Breast epithelium (tissue), 4 donors: Measurements from ENCODE around the gene TGFB2. TPM values are rescaled to one million over a fixed set of nuclear protein-coding genes. Genes with fewer than 3 reads are reported as not detected.

Source experiments
- DNase-seq, 2 donors: peaks; one replicate each; pipeline ENCODE4 v3.0.0-alpha.2; 2019; ENCODE audit warnings: low spot score in 2 of 2
- H3K27ac ChIP-seq, 2 donors: fragments of 200-600 bp; sonication (generic) in 1 of 2; one replicate each; pipeline ENCODE4 v1.5.1; 2016 to 2019; ENCODE audit warnings: mild to moderate bottlenecking in 1 of 2
- H3K27me3 ChIP-seq, 2 donors: fragments of 200-600 bp; sonication (generic) in 1 of 2; one replicate each; pipeline versions ENCODE4 v1.5.1 to v1.6.0; 2017 to 2019; ENCODE audit warnings: control low read depth in 1 of 2, mild to moderate bottlenecking in 1 of 2
- H3K36me3 ChIP-seq: fragments of 200-600 bp; one replicate; pipeline ENCODE4 v1.5.1; 2019
- H3K4me1 ChIP-seq, 2 donors: fragments of 200-600 bp; sonication (generic); one replicate each; pipeline ENCODE4 v1.5.1; 2016 to 2019; ENCODE audit warnings: control low read depth in 1 of 2
- H3K4me3 ChIP-seq, 3 donors: fragments of 200-600 bp; sonication (generic); 1 replicate in 2 of 3; 2 replicates in 1 of 3; pipeline ENCODE4 v1.5.1; 2016 to 2019; ENCODE audit warnings: mild to moderate bottlenecking in 3 of 3, moderate library complexity in 2 of 3
- H3K9me3 ChIP-seq, 2 donors: fragments of 200-600 bp; sonication (generic) in 1 of 2; one replicate each; pipeline ENCODE4 v1.5.1; 2016 to 2019; ENCODE audit warnings: control low read depth in 1 of 2
- POLR2A ChIP-seq: fragments of 450-650 bp; IDR thresholded peaks from one replicate; pipeline ENCODE4 v1.6.1; 2016; ENCODE audit warnings: antibody characterized with exemption, mild to moderate bottlenecking, moderate library complexity
- POLR2AphosphoS5 ChIP-seq, 3 donors: sonication (generic); formaldehyde crosslinking; IDR thresholded peaks; one replicate each; pipeline ENCODE4 v1.6.1; 2017; ENCODE audit warnings: antibody characterized with exemption in 3 of 3
- intact Hi-C: fragments of 100-400 bp; cut with DNase I; formaldehyde crosslinking; loops from one replicate; pipeline ENCODE4 v1.15.1; 2023; ENCODE audit warnings: low total_unique reads
- total RNA-seq, 3 donors: library from RNA; depleted of rRNA; stranded (reverse); fragments of >200 nt; gene quantifications; one replicate each; pipeline ENCODE4 v1.1.0, GENCODE V29; 2016
- TF ChIP-seq, protein P1 (sequence below), 3 donors: fragments of 450-650 bp; IDR thresholded peaks; one replicate each; pipeline ENCODE4 v1.5.1; 2016 to 2017; ENCODE audit warnings: antibody characterized with exemption in 3 of 3, mild to moderate bottlenecking in 3 of 3, moderate library complexity in 3 of 3

The TGFB2 gene
- total RNA-seq, 3 donors from 2014 or later: 1.6 to 10.2 (median 9.5) TPM

DNA sequence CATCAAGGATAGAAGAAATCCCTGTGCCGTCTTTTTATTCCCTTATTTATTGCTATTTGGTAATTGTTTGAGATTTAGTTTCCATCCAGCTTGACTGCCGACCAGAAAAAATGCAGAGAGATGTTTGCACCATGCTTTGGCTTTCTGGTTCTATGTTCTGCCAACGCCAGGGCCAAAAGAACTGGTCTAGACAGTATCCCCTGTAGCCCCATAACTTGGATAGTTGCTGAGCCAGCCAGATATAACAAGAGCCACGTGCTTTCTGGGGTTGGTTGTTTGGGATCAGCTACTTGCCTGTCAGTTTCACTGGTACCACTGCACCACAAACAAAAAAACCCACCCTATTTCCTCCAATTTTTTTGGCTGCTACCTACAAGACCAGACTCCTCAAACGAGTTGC is 99.0 kb downstream of the TGFB2 start:
- H3K4me1 ChIP-seq: no peaks in the 10 kb centered on the region
- H3K27me3 ChIP-seq: no peaks in the 10 kb centered on the region
- H3K27ac ChIP-seq: no peak overlapping the region
- no peak for DNase-seq
- no peak overlapping the region for H3K4me3 ChIP-seq
- no peaks in the 10 kb centered on the region for H3K36me3 ChIP-seq
- TF ChIP-seq POLR2A (no peak), POLR2AphosphoS5 (IDR thresholded peaks at IDR 0.05) (no peak)
- TF ChIP-seq, protein P1, sequence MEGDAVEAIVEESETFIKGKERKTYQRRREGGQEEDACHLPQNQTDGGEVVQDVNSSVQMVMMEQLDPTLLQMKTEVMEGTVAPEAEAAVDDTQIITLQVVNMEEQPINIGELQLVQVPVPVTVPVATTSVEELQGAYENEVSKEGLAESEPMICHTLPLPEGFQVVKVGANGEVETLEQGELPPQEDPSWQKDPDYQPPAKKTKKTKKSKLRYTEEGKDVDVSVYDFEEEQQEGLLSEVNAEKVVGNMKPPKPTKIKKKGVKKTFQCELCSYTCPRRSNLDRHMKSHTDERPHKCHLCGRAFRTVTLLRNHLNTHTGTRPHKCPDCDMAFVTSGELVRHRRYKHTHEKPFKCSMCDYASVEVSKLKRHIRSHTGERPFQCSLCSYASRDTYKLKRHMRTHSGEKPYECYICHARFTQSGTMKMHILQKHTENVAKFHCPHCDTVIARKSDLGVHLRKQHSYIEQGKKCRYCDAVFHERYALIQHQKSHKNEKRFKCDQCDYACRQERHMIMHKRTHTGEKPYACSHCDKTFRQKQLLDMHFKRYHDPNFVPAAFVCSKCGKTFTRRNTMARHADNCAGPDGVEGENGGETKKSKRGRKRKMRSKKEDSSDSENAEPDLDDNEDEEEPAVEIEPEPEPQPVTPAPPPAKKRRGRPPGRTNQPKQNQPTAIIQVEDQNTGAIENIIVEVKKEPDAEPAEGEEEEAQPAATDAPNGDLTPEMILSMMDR (IDR thresholded peaks at IDR 0.05): no peak
- intact Hi-C loops: no loop called here
- H3K9me3 ChIP-seq: no peaks in the 10 kb centered on the region

DNA sequence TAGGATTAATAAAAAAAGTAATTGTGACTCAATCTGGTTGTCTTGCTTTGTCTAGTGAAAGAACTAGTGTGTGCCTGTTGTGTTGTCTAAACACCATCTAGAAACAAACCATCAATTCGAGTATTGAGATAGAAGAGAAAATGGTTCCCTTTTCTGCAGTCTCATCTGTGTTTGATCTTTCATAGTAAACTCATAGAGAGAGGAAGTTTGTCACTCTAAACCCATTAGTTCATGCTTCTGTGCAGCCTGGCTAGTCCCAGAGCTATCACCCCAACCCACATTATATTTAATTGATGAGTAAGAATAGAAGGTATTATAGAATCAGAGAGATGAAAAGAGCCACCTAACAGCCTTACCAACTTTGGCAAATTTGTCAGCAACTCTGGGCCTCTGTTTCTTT is 99.5 kb downstream of the TGFB2 start:
- Histone ChIP-seq H3K4me1 (no peaks in the 10 kb centered on the region), H3K36me3 (no peaks in the 10 kb centered on the region), H3K4me3 (no peak overlapping the region), H3K27me3 (no peaks in the 10 kb centered on the region), H3K27ac (no peak overlapping the region), H3K9me3 (no peaks in the 10 kb centered on the region)
- no peak for DNase-seq
- intact Hi-C loops: no loop called here
- no peak for TF ChIP-seq POLR2A
- TF ChIP-seq, protein P1 (IDR thresholded peaks at IDR 0.05): no peak
- no peak for TF ChIP-seq POLR2AphosphoS5 (IDR thresholded peaks at IDR 0.05)

DNA sequence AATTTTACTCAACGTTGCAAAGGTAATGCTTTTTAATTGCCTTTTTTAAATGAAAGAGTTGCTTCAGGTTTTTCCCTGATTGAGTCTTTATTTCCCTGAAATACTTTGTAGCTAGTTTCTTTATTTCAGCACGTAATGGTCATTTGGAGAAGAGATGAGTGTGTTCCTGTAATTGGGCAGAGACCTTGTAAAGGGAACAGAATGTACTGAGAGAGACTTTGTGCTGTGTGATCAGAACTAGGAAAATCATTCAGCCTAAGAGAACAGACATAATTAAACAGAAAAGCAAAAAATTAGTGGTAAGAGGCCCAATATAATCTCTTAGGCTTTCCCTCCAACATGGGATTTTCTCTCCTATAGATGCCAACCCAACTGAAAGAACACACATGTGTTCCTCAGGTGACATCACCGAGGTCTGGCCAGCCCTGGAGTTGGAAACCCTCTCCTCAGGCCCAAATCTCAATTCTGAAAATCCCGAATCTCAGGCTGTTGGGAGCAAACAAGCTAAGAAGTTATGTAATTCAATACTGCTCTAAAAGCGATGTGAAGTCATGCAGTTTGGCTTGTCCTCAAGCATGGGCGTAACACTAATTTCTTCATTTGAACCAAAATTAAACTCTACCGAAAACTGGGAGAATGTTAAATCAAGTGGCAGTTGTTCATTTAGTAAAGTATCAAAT is 102.0 kb downstream of the TGFB2 start:
- intact Hi-C loops: no loop called here
- TF ChIP-seq, protein P1 (IDR thresholded peaks at IDR 0.05): no peak
- TF ChIP-seq POLR2A: no peak
- no peak for TF ChIP-seq POLR2AphosphoS5 (IDR thresholded peaks at IDR 0.05)
- no peak for DNase-seq
- Histone ChIP-seq H3K36me3 (no peaks in the 10 kb centered on the region), H3K4me3 (no peak overlapping the region), H3K27ac (no peak overlapping the region), H3K27me3 (no peaks in the 10 kb centered on the region), H3K9me3 (no peaks in the 10 kb centered on the region), H3K4me1 (no peaks in the 10 kb centered on the region)

DNA sequence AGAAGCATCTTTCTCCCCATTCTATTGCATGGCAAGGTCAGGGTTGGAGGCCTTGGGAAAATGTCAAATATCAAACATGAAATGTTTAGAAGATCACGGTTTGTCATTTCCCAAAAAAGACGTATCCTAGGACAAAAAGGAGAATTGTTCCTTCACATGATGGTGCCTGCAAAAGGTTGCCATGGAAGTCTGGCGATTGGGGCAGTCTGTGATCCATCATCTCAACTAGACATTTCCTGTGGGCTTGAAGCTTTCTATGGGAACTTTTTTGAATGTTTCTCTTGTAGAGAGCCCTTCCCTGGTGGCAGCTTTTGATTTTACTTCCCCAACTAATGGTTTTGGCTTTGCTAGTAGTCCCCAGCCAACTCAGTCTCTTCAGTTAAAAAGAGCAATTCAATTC is 106.3 kb downstream of the TGFB2 start:
- no peak for DNase-seq
- intact Hi-C loops: no loop called here
- H3K4me1 ChIP-seq: no peaks in the 10 kb centered on the region
- H3K4me3 ChIP-seq: no peak overlapping the region
- TF ChIP-seq POLR2A (no peak), POLR2AphosphoS5 (IDR thresholded peaks at IDR 0.05) (no peak)
- TF ChIP-seq, protein P1 (IDR thresholded peaks at IDR 0.05): no peak
- no peaks in the 10 kb centered on the region for H3K27me3 ChIP-seq
- no peaks in the 10 kb centered on the region for H3K9me3 ChIP-seq
- H3K36me3 ChIP-seq: no peaks in the 10 kb centered on the region
- no peak overlapping the region for H3K27ac ChIP-seq

DNA sequence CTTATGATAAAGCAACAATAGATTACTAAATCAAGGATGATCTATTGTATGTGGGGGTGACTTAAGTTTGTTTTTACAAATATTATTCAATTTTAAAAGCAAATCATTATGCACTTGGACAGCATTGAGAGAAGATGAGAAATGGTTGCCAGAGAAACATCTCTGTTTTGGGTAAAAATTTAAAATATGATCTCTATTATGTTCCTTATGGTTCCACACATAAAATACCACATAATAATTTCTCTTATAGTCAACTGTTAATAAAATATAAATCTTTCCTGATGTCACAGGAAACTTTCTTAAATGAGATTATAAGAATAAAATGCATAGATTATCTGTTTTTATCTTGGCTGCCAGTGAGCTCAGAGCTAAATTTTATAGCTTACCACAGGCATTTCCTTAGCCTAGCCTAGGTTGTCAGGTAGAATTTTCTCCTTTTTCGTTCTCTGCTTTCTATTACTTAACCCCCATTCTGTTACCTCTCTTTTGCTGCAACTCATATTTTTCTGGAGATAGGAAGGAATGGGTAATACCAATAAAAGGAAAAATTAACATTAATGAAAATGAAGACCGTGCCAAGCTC is 109.7 kb downstream of the TGFB2 start:
- Histone ChIP-seq H3K4me3 (no peak overlapping the region), H3K9me3 (no peaks in the 10 kb centered on the region), H3K27ac (no peak overlapping the region), H3K36me3 (no peaks in the 10 kb centered on the region), H3K27me3 (no peaks in the 10 kb centered on the region), H3K4me1 (no peaks in the 10 kb centered on the region)
- DNase-seq: no peak
- no peak for TF ChIP-seq POLR2A
- no peak for TF ChIP-seq POLR2AphosphoS5 (IDR thresholded peaks at IDR 0.05)
- TF ChIP-seq, protein P1 (IDR thresholded peaks at IDR 0.05): no peak
- intact Hi-C loops: no loop called here
